ENCODE data around the gene NOTCH1. TPM values are rescaled to one million over a fixed set of nuclear protein-coding genes. Genes with fewer than 3 reads are reported as not detected.

Gene NOTCH1
- total RNA-seq, 1 experiment from 2014 or later, result 95.6 TPM

DNA sequence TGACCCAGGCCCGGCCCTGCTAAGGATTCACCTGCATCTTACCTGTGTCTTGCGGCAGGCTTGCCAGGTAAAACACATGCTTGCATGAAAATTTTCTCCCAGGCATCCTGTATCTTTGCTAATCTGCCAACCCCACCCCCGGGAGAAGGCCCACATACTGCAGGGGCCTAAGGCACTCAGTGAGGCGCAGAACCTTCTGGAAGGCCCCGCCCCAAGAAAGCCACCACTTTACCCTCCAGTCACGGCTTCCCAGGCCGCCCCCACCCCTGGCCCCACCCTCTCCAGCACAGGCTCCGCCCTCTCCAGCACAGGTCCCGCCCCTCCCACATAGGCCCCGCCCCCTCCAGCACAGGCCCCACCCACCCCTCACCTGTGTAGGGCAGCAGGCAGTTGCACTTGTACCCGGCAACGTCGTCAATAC, 33.2 kb downstream of the NOTCH1 start:
- TF ChIP-seq, protein P1, sequence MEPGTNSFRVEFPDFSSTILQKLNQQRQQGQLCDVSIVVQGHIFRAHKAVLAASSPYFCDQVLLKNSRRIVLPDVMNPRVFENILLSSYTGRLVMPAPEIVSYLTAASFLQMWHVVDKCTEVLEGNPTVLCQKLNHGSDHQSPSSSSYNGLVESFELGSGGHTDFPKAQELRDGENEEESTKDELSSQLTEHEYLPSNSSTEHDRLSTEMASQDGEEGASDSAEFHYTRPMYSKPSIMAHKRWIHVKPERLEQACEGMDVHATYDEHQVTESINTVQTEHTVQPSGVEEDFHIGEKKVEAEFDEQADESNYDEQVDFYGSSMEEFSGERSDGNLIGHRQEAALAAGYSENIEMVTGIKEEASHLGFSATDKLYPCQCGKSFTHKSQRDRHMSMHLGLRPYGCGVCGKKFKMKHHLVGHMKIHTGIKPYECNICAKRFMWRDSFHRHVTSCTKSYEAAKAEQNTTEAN (CRISPR knock-in tag; IDR thresholded peaks at IDR 0.05), result no peak
- TF ChIP-seq MXD4 (CRISPR knock-in tag; IDR thresholded peaks at IDR 0.05; ENCODE audit: borderline replicate concordance) (no peak), ESRRA (CRISPR knock-in tag; IDR thresholded peaks at IDR 0.05; ENCODE audit: borderline replicate concordance) (no peak), KAT7 (CRISPR knock-in tag; IDR thresholded peaks at IDR 0.05; ENCODE audit: borderline replicate concordance) (no peak), ZNF263 (CRISPR knock-in tag; IDR thresholded peaks at IDR 0.05; ENCODE audit: low read depth) (no peak), JUN (CRISPR knock-in tag; IDR thresholded peaks at IDR 0.05) (no peak), OVOL2 (CRISPR knock-in tag; IDR thresholded peaks at IDR 0.05; ENCODE audit: borderline replicate concordance) (no peak), ELF4 (CRISPR knock-in tag; IDR thresholded peaks at IDR 0.05; ENCODE audit: low read depth) (no peak), CREB1 (CRISPR knock-in tag; IDR thresholded peaks at IDR 0.05) (no peak), TEAD4 (CRISPR knock-in tag; IDR thresholded peaks at IDR 0.05) (no peak), ZNF121 (CRISPR knock-in tag; IDR thresholded peaks at IDR 0.05) (no peak), TP53 (CRISPR knock-in tag; IDR thresholded peaks at IDR 0.05) (no peak)
- TF ChIP-seq, protein P2, sequence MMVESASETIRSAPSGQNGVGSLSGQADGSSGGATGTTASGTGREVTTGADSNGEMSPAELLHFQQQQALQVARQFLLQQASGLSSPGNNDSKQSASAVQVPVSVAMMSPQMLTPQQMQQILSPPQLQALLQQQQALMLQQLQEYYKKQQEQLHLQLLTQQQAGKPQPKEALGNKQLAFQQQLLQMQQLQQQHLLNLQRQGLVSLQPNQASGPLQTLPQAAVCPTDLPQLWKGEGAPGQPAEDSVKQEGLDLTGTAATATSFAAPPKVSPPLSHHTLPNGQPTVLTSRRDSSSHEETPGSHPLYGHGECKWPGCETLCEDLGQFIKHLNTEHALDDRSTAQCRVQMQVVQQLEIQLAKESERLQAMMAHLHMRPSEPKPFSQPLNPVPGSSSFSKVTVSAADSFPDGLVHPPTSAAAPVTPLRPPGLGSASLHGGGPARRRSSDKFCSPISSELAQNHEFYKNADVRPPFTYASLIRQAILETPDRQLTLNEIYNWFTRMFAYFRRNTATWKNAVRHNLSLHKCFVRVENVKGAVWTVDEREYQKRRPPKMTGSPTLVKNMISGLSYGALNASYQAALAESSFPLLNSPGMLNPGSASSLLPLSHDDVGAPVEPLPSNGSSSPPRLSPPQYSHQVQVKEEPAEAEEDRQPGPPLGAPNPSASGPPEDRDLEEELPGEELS (CRISPR knock-in tag; IDR thresholded peaks at IDR 0.05), result no peak
- TF ChIP-seq, protein P3, sequence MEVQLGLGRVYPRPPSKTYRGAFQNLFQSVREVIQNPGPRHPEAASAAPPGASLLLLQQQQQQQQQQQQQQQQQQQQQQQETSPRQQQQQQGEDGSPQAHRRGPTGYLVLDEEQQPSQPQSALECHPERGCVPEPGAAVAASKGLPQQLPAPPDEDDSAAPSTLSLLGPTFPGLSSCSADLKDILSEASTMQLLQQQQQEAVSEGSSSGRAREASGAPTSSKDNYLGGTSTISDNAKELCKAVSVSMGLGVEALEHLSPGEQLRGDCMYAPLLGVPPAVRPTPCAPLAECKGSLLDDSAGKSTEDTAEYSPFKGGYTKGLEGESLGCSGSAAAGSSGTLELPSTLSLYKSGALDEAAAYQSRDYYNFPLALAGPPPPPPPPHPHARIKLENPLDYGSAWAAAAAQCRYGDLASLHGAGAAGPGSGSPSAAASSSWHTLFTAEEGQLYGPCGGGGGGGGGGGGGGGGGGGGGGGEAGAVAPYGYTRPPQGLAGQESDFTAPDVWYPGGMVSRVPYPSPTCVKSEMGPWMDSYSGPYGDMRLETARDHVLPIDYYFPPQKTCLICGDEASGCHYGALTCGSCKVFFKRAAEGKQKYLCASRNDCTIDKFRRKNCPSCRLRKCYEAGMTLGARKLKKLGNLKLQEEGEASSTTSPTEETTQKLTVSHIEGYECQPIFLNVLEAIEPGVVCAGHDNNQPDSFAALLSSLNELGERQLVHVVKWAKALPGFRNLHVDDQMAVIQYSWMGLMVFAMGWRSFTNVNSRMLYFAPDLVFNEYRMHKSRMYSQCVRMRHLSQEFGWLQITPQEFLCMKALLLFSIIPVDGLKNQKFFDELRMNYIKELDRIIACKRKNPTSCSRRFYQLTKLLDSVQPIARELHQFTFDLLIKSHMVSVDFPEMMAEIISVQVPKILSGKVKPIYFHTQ (CRISPR knock-in tag; IDR thresholded peaks at IDR 0.05), result no peak
- TF ChIP-seq, protein P4, sequence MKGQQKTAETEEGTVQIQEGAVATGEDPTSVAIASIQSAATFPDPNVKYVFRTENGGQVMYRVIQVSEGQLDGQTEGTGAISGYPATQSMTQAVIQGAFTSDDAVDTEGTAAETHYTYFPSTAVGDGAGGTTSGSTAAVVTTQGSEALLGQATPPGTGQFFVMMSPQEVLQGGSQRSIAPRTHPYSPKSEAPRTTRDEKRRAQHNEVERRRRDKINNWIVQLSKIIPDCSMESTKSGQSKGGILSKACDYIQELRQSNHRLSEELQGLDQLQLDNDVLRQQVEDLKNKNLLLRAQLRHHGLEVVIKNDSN (CRISPR knock-in tag; IDR thresholded peaks at IDR 0.05), result no peak
- TF ChIP-seq, protein P5, sequence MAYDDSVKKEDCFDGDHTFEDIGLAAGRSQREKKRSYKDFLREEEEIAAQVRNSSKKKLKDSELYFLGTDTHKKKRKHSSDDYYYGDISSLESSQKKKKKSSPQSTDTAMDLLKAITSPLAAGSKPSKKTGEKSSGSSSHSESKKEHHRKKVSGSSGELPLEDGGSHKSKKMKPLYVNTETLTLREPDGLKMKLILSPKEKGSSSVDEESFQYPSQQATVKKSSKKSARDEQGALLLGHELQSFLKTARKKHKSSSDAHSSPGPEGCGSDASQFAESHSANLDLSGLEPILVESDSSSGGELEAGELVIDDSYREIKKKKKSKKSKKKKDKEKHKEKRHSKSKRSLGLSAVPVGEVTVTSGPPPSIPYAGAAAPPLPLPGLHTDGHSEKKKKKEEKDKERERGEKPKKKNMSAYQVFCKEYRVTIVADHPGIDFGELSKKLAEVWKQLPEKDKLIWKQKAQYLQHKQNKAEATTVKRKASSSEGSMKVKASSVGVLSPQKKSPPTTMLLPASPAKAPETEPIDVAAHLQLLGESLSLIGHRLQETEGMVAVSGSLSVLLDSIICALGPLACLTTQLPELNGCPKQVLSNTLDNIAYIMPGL (CRISPR knock-in tag; IDR thresholded peaks at IDR 0.05), result no peak
- TF ChIP-seq, protein P6, sequence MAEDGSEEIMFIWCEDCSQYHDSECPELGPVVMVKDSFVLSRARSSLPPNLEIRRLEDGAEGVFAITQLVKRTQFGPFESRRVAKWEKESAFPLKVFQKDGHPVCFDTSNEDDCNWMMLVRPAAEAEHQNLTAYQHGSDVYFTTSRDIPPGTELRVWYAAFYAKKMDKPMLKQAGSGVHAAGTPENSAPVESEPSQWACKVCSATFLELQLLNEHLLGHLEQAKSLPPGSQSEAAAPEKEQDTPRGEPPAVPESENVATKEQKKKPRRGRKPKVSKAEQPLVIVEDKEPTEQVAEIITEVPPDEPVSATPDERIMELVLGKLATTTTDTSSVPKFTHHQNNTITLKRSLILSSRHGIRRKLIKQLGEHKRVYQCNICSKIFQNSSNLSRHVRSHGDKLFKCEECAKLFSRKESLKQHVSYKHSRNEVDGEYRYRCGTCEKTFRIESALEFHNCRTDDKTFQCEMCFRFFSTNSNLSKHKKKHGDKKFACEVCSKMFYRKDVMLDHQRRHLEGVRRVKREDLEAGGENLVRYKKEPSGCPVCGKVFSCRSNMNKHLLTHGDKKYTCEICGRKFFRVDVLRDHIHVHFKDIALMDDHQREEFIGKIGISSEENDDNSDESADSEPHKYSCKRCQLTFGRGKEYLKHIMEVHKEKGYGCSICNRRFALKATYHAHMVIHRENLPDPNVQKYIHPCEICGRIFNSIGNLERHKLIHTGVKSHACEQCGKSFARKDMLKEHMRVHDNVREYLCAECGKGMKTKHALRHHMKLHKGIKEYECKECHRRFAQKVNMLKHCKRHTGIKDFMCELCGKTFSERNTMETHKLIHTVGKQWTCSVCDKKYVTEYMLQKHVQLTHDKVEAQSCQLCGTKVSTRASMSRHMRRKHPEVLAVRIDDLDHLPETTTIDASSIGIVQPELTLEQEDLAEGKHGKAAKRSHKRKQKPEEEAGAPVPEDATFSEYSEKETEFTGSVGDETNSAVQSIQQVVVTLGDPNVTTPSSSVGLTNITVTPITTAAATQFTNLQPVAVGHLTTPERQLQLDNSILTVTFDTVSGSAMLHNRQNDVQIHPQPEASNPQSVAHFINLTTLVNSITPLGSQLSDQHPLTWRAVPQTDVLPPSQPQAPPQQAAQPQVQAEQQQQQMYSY (CRISPR knock-in tag; IDR thresholded peaks at IDR 0.05), result no peak
- TF ChIP-seq, protein P7, sequence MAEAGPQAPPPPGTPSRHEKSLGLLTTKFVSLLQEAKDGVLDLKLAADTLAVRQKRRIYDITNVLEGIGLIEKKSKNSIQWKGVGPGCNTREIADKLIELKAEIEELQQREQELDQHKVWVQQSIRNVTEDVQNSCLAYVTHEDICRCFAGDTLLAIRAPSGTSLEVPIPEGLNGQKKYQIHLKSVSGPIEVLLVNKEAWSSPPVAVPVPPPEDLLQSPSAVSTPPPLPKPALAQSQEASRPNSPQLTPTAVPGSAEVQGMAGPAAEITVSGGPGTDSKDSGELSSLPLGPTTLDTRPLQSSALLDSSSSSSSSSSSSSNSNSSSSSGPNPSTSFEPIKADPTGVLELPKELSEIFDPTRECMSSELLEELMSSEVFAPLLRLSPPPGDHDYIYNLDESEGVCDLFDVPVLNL (CRISPR knock-in tag; IDR thresholded peaks at IDR 0.05; ENCODE audit: borderline replicate concordance, low read depth), result no peak
- TF ChIP-seq, protein P8, sequence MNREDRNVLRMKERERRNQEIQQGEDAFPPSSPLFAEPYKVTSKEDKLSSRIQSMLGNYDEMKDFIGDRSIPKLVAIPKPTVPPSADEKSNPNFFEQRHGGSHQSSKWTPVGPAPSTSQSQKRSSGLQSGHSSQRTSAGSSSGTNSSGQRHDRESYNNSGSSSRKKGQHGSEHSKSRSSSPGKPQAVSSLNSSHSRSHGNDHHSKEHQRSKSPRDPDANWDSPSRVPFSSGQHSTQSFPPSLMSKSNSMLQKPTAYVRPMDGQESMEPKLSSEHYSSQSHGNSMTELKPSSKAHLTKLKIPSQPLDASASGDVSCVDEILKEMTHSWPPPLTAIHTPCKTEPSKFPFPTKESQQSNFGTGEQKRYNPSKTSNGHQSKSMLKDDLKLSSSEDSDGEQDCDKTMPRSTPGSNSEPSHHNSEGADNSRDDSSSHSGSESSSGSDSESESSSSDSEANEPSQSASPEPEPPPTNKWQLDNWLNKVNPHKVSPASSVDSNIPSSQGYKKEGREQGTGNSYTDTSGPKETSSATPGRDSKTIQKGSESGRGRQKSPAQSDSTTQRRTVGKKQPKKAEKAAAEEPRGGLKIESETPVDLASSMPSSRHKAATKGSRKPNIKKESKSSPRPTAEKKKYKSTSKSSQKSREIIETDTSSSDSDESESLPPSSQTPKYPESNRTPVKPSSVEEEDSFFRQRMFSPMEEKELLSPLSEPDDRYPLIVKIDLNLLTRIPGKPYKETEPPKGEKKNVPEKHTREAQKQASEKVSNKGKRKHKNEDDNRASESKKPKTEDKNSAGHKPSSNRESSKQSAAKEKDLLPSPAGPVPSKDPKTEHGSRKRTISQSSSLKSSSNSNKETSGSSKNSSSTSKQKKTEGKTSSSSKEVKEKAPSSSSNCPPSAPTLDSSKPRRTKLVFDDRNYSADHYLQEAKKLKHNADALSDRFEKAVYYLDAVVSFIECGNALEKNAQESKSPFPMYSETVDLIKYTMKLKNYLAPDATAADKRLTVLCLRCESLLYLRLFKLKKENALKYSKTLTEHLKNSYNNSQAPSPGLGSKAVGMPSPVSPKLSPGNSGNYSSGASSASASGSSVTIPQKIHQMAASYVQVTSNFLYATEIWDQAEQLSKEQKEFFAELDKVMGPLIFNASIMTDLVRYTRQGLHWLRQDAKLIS (CRISPR knock-in tag; IDR thresholded peaks at IDR 0.05; ENCODE audit: borderline replicate concordance), result no peak
- Mint-ChIP-seq H3K4me3 (no peak overlapping the region), H3K36me3 (peaks cover 19% of the 10 kb centered on the region), H3K27me3 (ENCODE audit: low read depth) (no peaks in the 10 kb centered on the region), H3K9me3 (no peaks in the 10 kb centered on the region), H3K27ac (no peak overlapping the region), H3K4me1 (no peaks in the 10 kb centered on the region)
- ChIA-PET CTCF (interaction anchor here (1.0 kb wide), 1 partner anchor 9 kb away, joined by 3 read pairs; no protein-coding TSS in a partner anchor), POLR2A (no interaction called here)
- DNase-seq (ENCODE audit: low spot score) (peak; percentile 45), ATAC-seq (peak; percentile 84)

All from WTC11 (cell line).